ENCODE results near the gene TNFRSF13B.
"Not testable (repeated sequence)": the region's sequence is repeated elsewhere in the genome, so short reads cannot be mapped to it uniquely, and the experiment has no call there.

The TNFRSF13B gene

GRCh38 chr17:16926061-16926511, 45.8 kb downstream of the TNFRSF13B start:
- no peak for ATAC-seq
- DNase-seq, result no peak

GRCh38 chr17:16925461-16926060, 46.4 kb downstream of the TNFRSF13B start:
- ATAC-seq (no peak), DNase-seq (no peak)

GRCh38 chr17:16924696-16925440, 47.0 kb downstream of the TNFRSF13B start:
- DNase-seq (no peak), ATAC-seq (no peak)

GRCh38 chr17:16923904-16924695, 47.8 kb downstream of the TNFRSF13B start:
- ATAC-seq, result no peak
- DNase-seq, result no peak

- no peak for DNase-seq
- ATAC-seq, result no peak
Measured at GRCh38 chr17:16923097-16923903, 48.6 kb downstream of the TNFRSF13B start.

- no peak for DNase-seq
Measured at GRCh38 chr17:16922386-16923096, 49.4 kb downstream of the TNFRSF13B start.

GRCh38 chr17:16921451-16921850, 50.5 kb downstream of the TNFRSF13B start:
- not testable (repeated sequence) for DNase-seq, ATAC-seq

More at GRCh38 chr17:16922386-16923096, 49.4 kb downstream of the TNFRSF13B start:
- no peak for ATAC-seq

- DNase-seq, result no peak
- no peak for ATAC-seq
Measured at GRCh38 chr17:16920628-16921020, 51.3 kb downstream of the TNFRSF13B start.

GRCh38 chr17:16919663-16920627, 52.0 kb downstream of the TNFRSF13B start:
- DNase-seq, result no peak
- ATAC-seq, result no peak

- DNase-seq, result no peak
- ATAC-seq, result no peak
Measured at GRCh38 chr17:16918443-16918842, 53.5 kb downstream of the TNFRSF13B start.

- DNase-seq (no peak), ATAC-seq (no peak)
Measured at GRCh38 chr17:16917671-16918394, 54.1 kb downstream of the TNFRSF13B start.

GRCh38 chr17:16916557-16916920, 55.4 kb downstream of the TNFRSF13B start:
- DNase-seq (no peak), ATAC-seq (no peak)

- ATAC-seq (no peak), DNase-seq (peak; percentile 57)
Measured at GRCh38 chr17:16915752-16916556, 56.0 kb downstream of the TNFRSF13B start.

GRCh38 chr17:16913463-16913862, 58.5 kb downstream of the TNFRSF13B start:
- DNase-seq, result no peak
- ATAC-seq, result no peak

GRCh38 chr17:16912021-16912962, 59.6 kb downstream of the TNFRSF13B start:
- DNase-seq, result no peak

GRCh38 chr17:16911141-16911937, 60.6 kb downstream of the TNFRSF13B start:
- no peak for ATAC-seq
- no peak for DNase-seq

More at GRCh38 chr17:16912021-16912962, 59.6 kb downstream of the TNFRSF13B start:
- ATAC-seq, result no peak

GRCh38 chr17:16910341-16910740, 61.6 kb downstream of the TNFRSF13B start:
- no peak for DNase-seq
- ATAC-seq, result no peak
